ENCODE results near the gene CDT1. TPM values are rescaled to one million over a fixed set of nuclear protein-coding genes. Genes with fewer than 3 reads are reported as not detected.

CDT1 gene
- total RNA-seq, 1 experiment from 2014 or later: 97.7 TPM

DNA sequence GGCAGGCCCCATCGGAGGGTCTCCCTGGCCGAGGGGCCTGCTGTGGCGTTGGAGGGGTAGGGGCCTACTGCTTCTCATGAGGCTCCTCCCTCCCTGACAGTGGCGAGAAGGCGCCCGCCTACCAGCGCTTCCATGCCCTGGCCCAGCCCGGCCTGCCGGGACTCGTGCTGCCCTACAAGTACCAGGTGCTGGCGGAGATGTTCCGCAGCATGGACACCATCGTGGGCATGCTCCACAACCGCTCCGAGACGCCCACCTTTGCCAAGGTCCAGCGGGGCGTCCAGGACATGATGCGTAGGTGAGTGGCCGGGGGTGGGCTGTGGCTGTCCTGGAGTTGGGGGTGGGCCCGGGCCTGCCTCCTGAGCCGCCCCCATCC is 1.7 kb downstream of the CDT1 start:
- Mint-ChIP-seq H3K9me3 (ENCODE audit: unreplicated experiment) (no peaks in the 10 kb centered on the region), H3K4me1 (ENCODE audit: low read depth, unreplicated experiment) (no peaks in the 10 kb centered on the region), H3K36me3 (ENCODE audit: insufficient read depth, unreplicated experiment) (peaks cover 87% of the 10 kb centered on the region), H3K27me3 (ENCODE audit: insufficient read depth, unreplicated experiment) (no peaks in the 10 kb centered on the region), H3K27ac (ENCODE audit: unreplicated experiment) (no peak overlapping the region), H3K4me3 (ENCODE audit: unreplicated experiment) (peak overlapping the region; percentile 75)
- no TSS peak for BruUV-seq (replicated peaks)
- peaks cover 6% of the 10 kb centered on the region for H3K4me1 ChIP-seq
- peak overlapping the region; percentile 78; the same call in 1 of the 2 replicates for H3K4me3 ChIP-seq (ENCODE audit: low read depth, low read length)
- TF ChIP-seq, protein P1, sequence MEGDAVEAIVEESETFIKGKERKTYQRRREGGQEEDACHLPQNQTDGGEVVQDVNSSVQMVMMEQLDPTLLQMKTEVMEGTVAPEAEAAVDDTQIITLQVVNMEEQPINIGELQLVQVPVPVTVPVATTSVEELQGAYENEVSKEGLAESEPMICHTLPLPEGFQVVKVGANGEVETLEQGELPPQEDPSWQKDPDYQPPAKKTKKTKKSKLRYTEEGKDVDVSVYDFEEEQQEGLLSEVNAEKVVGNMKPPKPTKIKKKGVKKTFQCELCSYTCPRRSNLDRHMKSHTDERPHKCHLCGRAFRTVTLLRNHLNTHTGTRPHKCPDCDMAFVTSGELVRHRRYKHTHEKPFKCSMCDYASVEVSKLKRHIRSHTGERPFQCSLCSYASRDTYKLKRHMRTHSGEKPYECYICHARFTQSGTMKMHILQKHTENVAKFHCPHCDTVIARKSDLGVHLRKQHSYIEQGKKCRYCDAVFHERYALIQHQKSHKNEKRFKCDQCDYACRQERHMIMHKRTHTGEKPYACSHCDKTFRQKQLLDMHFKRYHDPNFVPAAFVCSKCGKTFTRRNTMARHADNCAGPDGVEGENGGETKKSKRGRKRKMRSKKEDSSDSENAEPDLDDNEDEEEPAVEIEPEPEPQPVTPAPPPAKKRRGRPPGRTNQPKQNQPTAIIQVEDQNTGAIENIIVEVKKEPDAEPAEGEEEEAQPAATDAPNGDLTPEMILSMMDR (IDR thresholded peaks at IDR 0.05; ENCODE audit: insufficient read depth in 1 of 2, low read depth in 1 of 2, low read length in 1 of 2, severe bottlenecking in 1 of 2, unreplicated experiment in 1 of 2): no peak
- no peaks in the 10 kb centered on the region for H3K9me3 ChIP-seq
- H3K27me3 ChIP-seq (replicated peaks; ENCODE audit: control insufficient read depth, insufficient read depth, low read length): no peaks in the 10 kb centered on the region
- ChIA-PET POLR2A (no interaction called here), CTCF (interaction anchor here (3.1 kb wide), 1 partner anchor 68 kb away, joined by 10 read pairs; no protein-coding TSS in a partner anchor)
- peaks cover 22% of the 10 kb centered on the region for H3K36me3 ChIP-seq (ENCODE audit: control insufficient read depth, insufficient read depth, low read length)
- intact Hi-C loops (cut with micrococcal nuclease; ENCODE audit: unreplicated experiment): no loop called here
- no peak for DNase-seq

DNA sequence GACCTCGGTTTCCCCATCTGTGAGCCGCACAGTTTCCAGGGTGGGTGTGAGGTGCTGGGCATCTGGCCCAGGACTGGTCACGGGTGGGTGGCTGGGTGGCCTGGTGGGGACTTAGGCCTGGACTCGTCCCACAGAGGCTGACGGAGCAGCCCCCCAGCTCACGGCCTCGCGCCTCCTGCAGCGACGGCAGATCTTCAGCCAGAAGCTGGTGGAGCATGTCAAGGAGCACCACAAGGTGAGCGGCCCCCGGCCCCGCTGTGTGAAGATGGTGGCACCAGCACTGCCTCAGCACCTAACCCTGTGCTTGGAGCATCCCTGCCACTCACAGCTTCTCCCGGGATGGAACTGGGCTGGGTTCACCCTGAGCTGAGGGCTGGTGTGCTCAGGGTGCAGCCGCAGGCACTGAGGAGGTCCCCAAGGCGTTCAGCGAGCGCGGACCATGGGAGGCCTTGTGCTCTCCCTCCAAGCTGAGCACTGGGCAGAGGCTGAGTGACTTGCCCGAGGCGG is 2.4 kb downstream of the CDT1 start:
- Histone ChIP-seq H3K4me1 (peaks cover 10% of the 10 kb centered on the region), H3K36me3 (ENCODE audit: control insufficient read depth, insufficient read depth, low read length) (peaks cover 24% of the 10 kb centered on the region), H3K4me3 (ENCODE audit: low read depth, low read length) (no peak overlapping the region), H3K9me3 (no peaks in the 10 kb centered on the region), H3K27me3 (replicated peaks; ENCODE audit: control insufficient read depth, insufficient read depth, low read length) (no peaks in the 10 kb centered on the region)
- BruUV-seq (replicated peaks): no TSS peak
- TF ChIP-seq, protein P1 (IDR thresholded peaks at IDR 0.05; ENCODE audit: insufficient read depth in 1 of 2, low read depth in 1 of 2, low read length in 1 of 2, severe bottlenecking in 1 of 2, unreplicated experiment in 1 of 2): no peak
- POLR2A ChIA-PET: no interaction called here
- Mint-ChIP-seq H3K4me1 (ENCODE audit: low read depth, unreplicated experiment) (no peaks in the 10 kb centered on the region), H3K36me3 (ENCODE audit: insufficient read depth, unreplicated experiment) (peaks cover 93% of the 10 kb centered on the region), H3K27ac (ENCODE audit: unreplicated experiment) (no peak overlapping the region), H3K9me3 (ENCODE audit: unreplicated experiment) (no peaks in the 10 kb centered on the region), H3K4me3 (ENCODE audit: unreplicated experiment) (peak overlapping the region; percentile 75), H3K27me3 (ENCODE audit: insufficient read depth, unreplicated experiment) (no peaks in the 10 kb centered on the region)
- no peak for DNase-seq
- intact Hi-C loops (cut with micrococcal nuclease; ENCODE audit: unreplicated experiment): no loop called here
- CTCF ChIA-PET: interaction anchor here (3.1 kb wide), 1 partner anchor 69 kb away, joined by 10 read pairs; no protein-coding TSS in a partner anchor

DNA sequence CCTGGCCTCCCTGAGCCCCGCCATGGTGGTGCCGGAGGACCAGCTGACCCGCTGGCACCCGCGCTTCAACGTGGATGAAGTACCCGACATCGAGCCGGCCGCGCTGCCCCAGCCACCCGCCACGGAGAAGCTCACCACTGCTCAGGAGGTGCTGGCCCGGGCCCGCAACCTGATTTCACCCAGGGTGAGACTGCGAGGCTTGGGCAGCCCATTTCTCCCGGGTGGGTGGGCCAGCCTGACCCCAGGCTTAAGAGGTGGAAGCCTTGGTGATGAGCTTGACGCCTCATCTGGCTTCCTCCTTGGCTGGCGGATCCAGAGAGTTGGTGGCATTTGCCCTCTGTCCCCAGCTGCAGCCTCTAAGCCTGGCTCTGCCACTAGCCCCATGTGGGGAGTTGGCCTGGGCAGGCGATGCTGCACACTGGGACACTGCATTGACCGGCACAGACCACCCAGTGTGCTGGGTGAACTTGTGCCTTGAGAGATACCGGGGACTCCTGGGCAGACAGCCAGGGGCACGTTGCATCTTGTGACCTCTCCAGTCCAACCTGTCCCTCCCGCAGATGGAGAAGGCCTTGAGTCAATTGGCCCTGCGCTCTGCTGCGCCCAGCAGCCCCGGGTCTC is 3.0 kb downstream of the CDT1 start:
- H3K9me3 Mint-ChIP-seq (ENCODE audit: unreplicated experiment): no peaks in the 10 kb centered on the region
- Histone ChIP-seq H3K27me3 (replicated peaks; ENCODE audit: control insufficient read depth, insufficient read depth, low read length) (no peaks in the 10 kb centered on the region), H3K9me3 (no peaks in the 10 kb centered on the region), H3K4me3 (ENCODE audit: low read depth, low read length) (no peak overlapping the region), H3K36me3 (ENCODE audit: control insufficient read depth, insufficient read depth, low read length) (peaks cover 24% of the 10 kb centered on the region), H3K4me1 (peaks cover 10% of the 10 kb centered on the region)
- no TSS peak for BruUV-seq (replicated peaks)
- H3K4me1 Mint-ChIP-seq (ENCODE audit: low read depth, unreplicated experiment): no peaks in the 10 kb centered on the region
- H3K27me3 Mint-ChIP-seq (ENCODE audit: insufficient read depth, unreplicated experiment): no peaks in the 10 kb centered on the region
- no peak for DNase-seq
- no peak overlapping the region for H3K4me3 Mint-ChIP-seq (ENCODE audit: unreplicated experiment)
- ChIA-PET CTCF (interaction anchor here (3.1 kb wide), 1 partner anchor 69 kb away, joined by 10 read pairs; no protein-coding TSS in a partner anchor), POLR2A (no interaction called here)
- H3K27ac Mint-ChIP-seq (ENCODE audit: unreplicated experiment): peak overlapping the region; percentile 98
- intact Hi-C loops (cut with micrococcal nuclease; ENCODE audit: unreplicated experiment): no loop called here
- TF ChIP-seq, protein P1 (IDR thresholded peaks at IDR 0.05; ENCODE audit: insufficient read depth in 1 of 2, low read depth in 1 of 2, low read length in 1 of 2, severe bottlenecking in 1 of 2, unreplicated experiment in 1 of 2): no peak
- peaks cover 95% of the 10 kb centered on the region for H3K36me3 Mint-ChIP-seq (ENCODE audit: insufficient read depth, unreplicated experiment)
